Common myeloid progenitor, CD34-positive (primary cell): Measurements from ENCODE around the gene RSAD2.
A peak's percentile ranks its signal among the peaks of the same experiment; 100 is the strongest.

Source experiments
- CTCF ChIA-PET: fragments of 350-600 bp; sonication (Branson Sonifier 250); formaldehyde crosslinking; loops from one replicate; lab custom pipeline; 2021; ENCODE audit warnings: antibody characterized with exemption; lab: Charles Lee
- POLR2A ChIA-PET: fragments of 350-600 bp; sonication (Branson Sonifier 250); formaldehyde crosslinking; loops from one replicate; lab custom pipeline; 2021; ENCODE audit warnings: antibody characterized with exemption; lab: Charles Lee
- DNase-seq, 3 donors: peaks; one replicate each; pipeline versions ENCODE4 v3.0.0 to v3.0.0-alpha.2; 2013
- H3K27ac ChIP-seq, 2 experiments: 1 replicate in 1 of 2; 2 replicates in 1 of 2; pipeline ENCODE4 v1.7.0; 2013; ENCODE audit warnings: inconsistent platforms in 2 of 2, low read length in 2 of 2, mild to moderate bottlenecking in 2 of 2, low read depth in 1 of 2, moderate library complexity in 1 of 2; ENCODE audit not compliant: severe bottlenecking in 2 of 2, insufficient read depth in 1 of 2, poor library complexity in 1 of 2
- H3K27me3 ChIP-seq, 5 experiments: replicated peaks in 2 of 5; 1 replicate in 3 of 5; 2 replicates in 2 of 5; pipeline versions ENCODE4 v1.6.1 to v1.7.0; 2013; ENCODE audit warnings: low read length in 4 of 5, mild to moderate bottlenecking in 2 of 5, moderate library complexity in 2 of 5, inconsistent platforms in 1 of 5; ENCODE audit not compliant: insufficient read depth in 5 of 5, control insufficient read depth in 4 of 5
- H3K36me3 ChIP-seq, 4 experiments: 1 replicate in 2 of 4; 2 replicates in 2 of 4; pipeline versions ENCODE4 v1.6.1 to v1.7.0; 2013; ENCODE audit warnings: low read length in 3 of 4, control low read depth in 1 of 4, mild to moderate bottlenecking in 1 of 4; ENCODE audit not compliant: control insufficient read depth in 4 of 4, insufficient read depth in 4 of 4
- H3K4me1 ChIP-seq, 4 experiments: 1 replicate in 3 of 4; 2 replicates in 1 of 4; pipeline versions ENCODE4 v1.6.1 to v1.7.1; 2013; ENCODE audit warnings: low read length in 3 of 4, mild to moderate bottlenecking in 3 of 4, control low read depth in 1 of 4, inconsistent platforms in 1 of 4, moderate library complexity in 1 of 4; ENCODE audit not compliant: control insufficient read depth in 4 of 4, insufficient read depth in 4 of 4; ENCODE audit errors: control extremely low read depth in 1 of 4
- H3K4me3 ChIP-seq, 7 experiments: 1 replicate in 4 of 7; 2 replicates in 3 of 7; pipeline versions ENCODE4 v1.5.1 to v1.7.0; 2013; ENCODE audit warnings: mild to moderate bottlenecking in 7 of 7, low read length in 6 of 7, moderate library complexity in 6 of 7, inconsistent platforms in 2 of 7, low read depth in 2 of 7, control low read depth in 1 of 7; ENCODE audit not compliant: insufficient read depth in 4 of 7, control insufficient read depth in 1 of 7; ENCODE audit errors: extremely low read depth in 1 of 7
- H3K9me3 ChIP-seq, 5 experiments: 1 replicate in 4 of 5; 2 replicates in 1 of 5; pipeline versions ENCODE4 v1.6.1 to v1.7.1; 2013; ENCODE audit warnings: low read length in 4 of 5, mild to moderate bottlenecking in 2 of 5, inconsistent platforms in 1 of 5, low read depth in 1 of 5, moderate library complexity in 1 of 5; ENCODE audit not compliant: control insufficient read depth in 4 of 5, insufficient read depth in 2 of 5; ENCODE audit errors: control extremely low read depth in 1 of 5
- WGBS: methylation state at CpG from one replicate; pipeline ENCODE4 v1.1.5; 2013; ENCODE audit not compliant: insufficient coverage; 5-methylcytosine and 5-hydroxymethylcytosine counted together

The RSAD2 gene

DNA sequence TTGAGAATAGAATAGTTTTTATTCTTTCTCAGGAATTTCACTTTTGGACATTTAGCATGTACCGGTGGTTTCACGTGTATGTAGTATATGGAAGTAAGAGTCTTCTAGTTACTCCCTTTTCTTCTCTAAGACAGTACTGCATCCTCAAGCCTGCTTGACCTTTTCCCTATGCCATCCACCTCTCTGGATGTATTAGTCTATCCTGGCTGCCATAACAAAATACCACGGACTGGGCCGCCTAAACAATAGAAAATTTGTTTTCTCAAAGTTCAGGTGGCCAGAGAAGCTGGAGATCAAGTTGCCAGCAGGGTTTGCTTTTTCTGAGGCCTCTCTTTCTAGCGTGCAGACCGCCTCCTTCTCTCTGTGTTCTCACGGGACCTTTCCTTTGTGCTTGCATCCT is 10.6 kb upstream of the RSAD2 start:
- Histone ChIP-seq H3K4me3 (no peak overlapping the region), H3K4me1 (peaks cover 15 to 40% (median 24%) of the 10 kb centered on the region in 4 experiments), H3K27ac (peak overlapping the region in 1 of 2 experiments; percentile 78), H3K27me3 (no peaks in the 10 kb centered on the region), H3K9me3 (no peaks in the 10 kb centered on the region), H3K36me3 (peaks cover 3 to 15% (median 9%) of the 10 kb centered on the region in 4 experiments)
- ChIA-PET POLR2A (no interaction called here), CTCF (interaction anchor here (1.1 to 7.2 kb wide), 10 partner anchors 9 to 142 kb away, joined by 3 to 69 read pairs (median 5); partner anchors contain the start of genes RNF144A and RSAD2)
- 97% methylated on average over 4 of the region's 7 CpGs for WGBS
- DNase-seq = no peak

DNA sequence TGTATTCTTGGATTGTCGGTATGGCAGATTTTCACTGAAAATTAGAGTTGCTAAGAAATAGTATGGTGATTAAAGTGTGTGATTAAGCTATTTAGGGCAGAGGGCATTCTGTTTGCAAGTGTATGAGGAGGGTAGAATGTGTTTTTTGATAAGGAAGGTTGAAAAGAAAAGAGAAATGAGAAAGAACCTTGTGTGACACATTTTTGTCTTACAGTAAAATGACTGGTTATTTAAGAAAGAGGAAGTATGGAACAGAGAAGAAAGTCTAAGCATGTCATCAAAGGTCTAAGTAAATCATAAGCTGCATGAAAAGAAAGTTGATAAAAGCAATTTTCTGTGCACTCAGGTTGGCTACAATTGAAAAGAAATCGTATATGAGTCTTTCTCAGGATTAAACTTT is 5.2 kb upstream of the RSAD2 start:
- Histone ChIP-seq H3K4me1 (peaks cover 10 to 36% (median 25%) of the 10 kb centered on the region in 4 experiments), H3K9me3 (peaks cover 0 to 7% (median 0%) of the 10 kb centered on the region in 5 experiments), H3K27ac (peak overlapping the region; percentile 59 to 61), H3K27me3 (no peaks in the 10 kb centered on the region), H3K36me3 (peaks cover 0 to 2% (median 0%) of the 10 kb centered on the region in 4 experiments), H3K4me3 (peak overlapping the region in 1 of 7 experiments; percentile 48)
- 43% methylated on average over 1 of the region's 2 CpGs for WGBS
- peak in 2 of 3 donors; percentile 72 to 81 for DNase-seq
- POLR2A ChIA-PET = no interaction called here
- CTCF ChIA-PET = interaction anchor here (0.9 to 2.3 kb wide), 5 partner anchors 14 to 172 kb away, joined by 4 to 8 read pairs (median 4); no protein-coding TSS in a partner anchor

DNA sequence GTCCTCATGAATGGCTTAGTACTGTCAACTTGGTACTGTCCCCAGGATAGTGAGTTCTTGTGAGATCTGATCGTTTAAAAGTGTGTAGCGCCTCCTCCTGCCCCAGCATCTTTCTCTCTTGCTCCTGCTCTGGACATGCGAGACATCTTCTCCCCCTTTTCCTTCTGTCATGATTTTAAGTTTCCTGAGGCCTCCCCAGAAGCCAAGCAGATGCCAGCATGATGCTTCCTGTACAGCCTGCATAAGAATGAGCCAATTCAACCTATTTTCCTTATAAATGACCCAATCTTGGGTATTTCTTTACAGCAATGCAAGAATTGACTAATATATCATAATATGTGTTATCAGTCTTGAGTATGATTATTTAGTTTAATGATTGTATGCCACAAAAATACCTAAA is 3.5 kb upstream of the RSAD2 start:
- 100% methylated on average over 1 of the region's 3 CpGs for WGBS
- CTCF ChIA-PET = interaction anchor here (4.7 kb wide), 1 partner anchor 13 kb away, joined by 20 read pairs; no protein-coding TSS in a partner anchor
- POLR2A ChIA-PET = no interaction called here
- Histone ChIP-seq H3K27ac (no peak overlapping the region), H3K9me3 (peaks cover 0 to 7% (median 0%) of the 10 kb centered on the region in 5 experiments), H3K36me3 (peaks cover 0 to 2% (median 0%) of the 10 kb centered on the region in 4 experiments), H3K4me3 (no peak overlapping the region), H3K27me3 (no peaks in the 10 kb centered on the region), H3K4me1 (peaks cover 20 to 50% (median 39%) of the 10 kb centered on the region in 4 experiments)
- DNase-seq = no peak

DNA sequence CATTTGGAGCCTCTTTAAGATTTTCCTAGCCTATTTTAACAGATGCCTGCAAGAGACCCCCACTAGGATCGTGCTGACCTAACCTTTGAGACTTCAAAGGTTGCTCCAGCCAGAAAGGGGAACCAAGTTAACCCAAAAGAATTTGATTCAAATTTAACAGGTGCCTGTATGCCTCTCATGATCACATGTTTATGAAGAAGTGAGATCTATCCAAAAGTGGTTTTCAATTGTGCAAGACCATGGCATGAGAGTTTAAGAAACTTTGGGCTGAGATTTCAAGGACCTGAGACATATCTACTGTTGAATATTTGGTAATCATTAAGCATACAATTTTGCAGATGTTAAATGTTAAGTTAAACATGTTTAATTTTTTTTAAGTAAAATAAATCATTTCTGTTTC is 1.3 kb upstream of the RSAD2 start:
- Histone ChIP-seq H3K9me3 (peaks cover 0 to 7% (median 0%) of the 10 kb centered on the region in 5 experiments), H3K27me3 (no peaks in the 10 kb centered on the region), H3K4me3 (no peak overlapping the region), H3K36me3 (no peaks in the 10 kb centered on the region), H3K27ac (no peak overlapping the region), H3K4me1 (peaks cover 25 to 70% (median 52%) of the 10 kb centered on the region in 4 experiments)
- ChIA-PET POLR2A (no interaction called here), CTCF (interaction anchor here (4.7 to 6.0 kb wide), 2 partner anchors 8 to 11 kb away, joined by 20 to 69 read pairs; partner anchors contain the start of gene CMPK2)
- peak in 1 of 3 donors; percentile 42 for DNase-seq
- 38% methylated on average over 1 of the region's 1 CpG for WGBS

DNA sequence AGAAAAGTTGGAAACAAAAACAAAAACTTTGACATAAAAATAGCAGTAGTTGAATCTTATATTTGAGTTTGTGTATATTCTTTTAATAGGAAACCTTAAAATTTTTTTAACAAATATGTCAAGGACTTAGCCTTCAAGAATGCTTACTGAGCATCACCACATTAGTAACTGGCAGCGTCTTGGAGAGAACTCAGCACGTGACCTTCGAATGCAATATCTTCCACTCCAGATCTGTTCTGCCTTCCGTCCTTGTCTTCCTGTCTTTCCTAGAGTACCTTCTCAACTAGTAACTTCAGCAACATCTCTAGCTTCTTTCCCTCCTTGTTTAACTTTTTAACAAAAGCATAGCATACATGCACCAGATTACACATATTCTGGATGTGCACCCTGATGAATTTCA is 972 bp downstream of the RSAD2 start:
- peaks cover 0 to 7% (median 0%) of the 10 kb centered on the region in 5 experiments for H3K9me3 ChIP-seq
- 0% methylated on average over 3 of the region's 4 CpGs for WGBS
- no peaks in the 10 kb centered on the region for H3K27me3 ChIP-seq
- H3K27ac ChIP-seq = no peak overlapping the region
- H3K36me3 ChIP-seq = no peaks in the 10 kb centered on the region
- peak; percentile 39 to 84 (median 68) for DNase-seq
- POLR2A ChIA-PET = no interaction called here
- CTCF ChIA-PET = interaction anchor here (0.9 to 6.0 kb wide), 7 partner anchors 8 to 37 kb away, joined by 4 to 69 read pairs (median 6); partner anchors contain the start of gene CMPK2
- peaks cover 22 to 75% (median 61%) of the 10 kb centered on the region in 4 experiments for H3K4me1 ChIP-seq
- peak overlapping the region in 3 of 7 experiments; percentile 40 to 83 (median 58) for H3K4me3 ChIP-seq

DNA sequence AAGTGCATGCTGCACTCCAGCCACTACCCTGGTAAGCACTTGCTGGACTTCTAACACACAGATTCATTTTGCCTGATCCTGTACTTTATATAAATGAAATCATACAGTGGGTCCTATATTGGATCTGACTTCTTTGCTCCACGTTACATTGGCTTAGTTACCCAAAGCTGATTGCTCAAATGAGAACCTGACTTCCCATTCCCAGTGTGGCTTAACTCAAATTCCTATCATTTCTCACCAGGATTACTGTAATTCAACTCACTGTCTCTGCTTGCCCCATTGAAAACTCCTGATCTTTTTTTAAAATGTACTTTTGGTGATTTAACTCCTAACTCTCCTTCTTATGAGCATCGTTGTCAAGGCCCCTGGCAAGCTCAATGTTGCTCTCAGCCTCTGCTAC is 1.4 kb downstream of the RSAD2 start:
- ChIA-PET POLR2A (interaction anchor here (0.6 kb wide), 1 partner anchor 32 kb away, joined by 4 read pairs; no protein-coding TSS in a partner anchor), CTCF (interaction anchor here (0.9 to 6.0 kb wide), 6 partner anchors 9 to 38 kb away, joined by 3 to 69 read pairs (median 6); partner anchors contain the start of gene CMPK2)
- no peak for DNase-seq
- 91% methylated on average over 1 of the region's 2 CpGs for WGBS
- Histone ChIP-seq H3K4me1 (peaks cover 22 to 80% (median 63%) of the 10 kb centered on the region in 4 experiments), H3K9me3 (peaks cover 0 to 4% (median 0%) of the 10 kb centered on the region in 5 experiments), H3K27me3 (no peaks in the 10 kb centered on the region), H3K4me3 (peak overlapping the region in 4 of 7 experiments; percentile 22 to 83 (median 49)), H3K36me3 (no peaks in the 10 kb centered on the region), H3K27ac (peak overlapping the region in 1 of 2 experiments; percentile 30)
